Activated naive CD8-positive, alpha-beta T cell (primary cell): ENCODE results near the gene SNAPC4.
"Not testable (repeated sequence)": the region's sequence is repeated elsewhere in the genome, so short reads cannot be mapped to it uniquely, and the experiment has no call there.

Source experiments
- H3K27ac Mint-ChIP-seq: one replicate; pipeline ENCODE4 v1.8.0; 2021; ENCODE audit warnings: mixed read lengths
- H3K27me3 Mint-ChIP-seq: one replicate; pipeline ENCODE4 v1.8.0; 2021; ENCODE audit warnings: mixed read lengths
- H3K36me3 Mint-ChIP-seq: one replicate; pipeline ENCODE4 v1.8.0; 2021; ENCODE audit warnings: mixed read lengths
- H3K4me1 Mint-ChIP-seq: one replicate; pipeline ENCODE4 v1.8.0; 2021; ENCODE audit warnings: low read depth, mixed read lengths
- H3K4me3 Mint-ChIP-seq: one replicate; pipeline ENCODE4 v1.8.0; 2021; ENCODE audit warnings: mild to moderate bottlenecking, mixed read lengths
- H3K9me3 Mint-ChIP-seq: one replicate; pipeline ENCODE4 v1.8.0; 2021; ENCODE audit warnings: low read depth, mixed read lengths

Gene SNAPC4

GRCh38 chr9:136355616-136356557 is 44.1 kb downstream of the SNAPC4 start:
- Mint-ChIP-seq H3K4me1 (no peaks in the 10 kb centered on the region), H3K27ac (no peak overlapping the region), H3K4me3 (no peak overlapping the region), H3K36me3 (no peaks in the 10 kb centered on the region), H3K9me3 (no peaks in the 10 kb centered on the region), H3K27me3 (no peaks in the 10 kb centered on the region)

GRCh38 chr9:136354592-136355085 is 45.3 kb downstream of the SNAPC4 start:
- no peaks in the 10 kb centered on the region for H3K4me1 Mint-ChIP-seq
- H3K36me3 Mint-ChIP-seq: no peaks in the 10 kb centered on the region
- H3K27ac Mint-ChIP-seq: no peak overlapping the region
- H3K27me3 Mint-ChIP-seq: no peaks in the 10 kb centered on the region
- no peak overlapping the region for H3K4me3 Mint-ChIP-seq
- H3K9me3 Mint-ChIP-seq: no peaks in the 10 kb centered on the region

- no peaks in the 10 kb centered on the region for H3K27me3 Mint-ChIP-seq
- H3K27ac Mint-ChIP-seq: no peak overlapping the region
- no peaks in the 10 kb centered on the region for H3K36me3 Mint-ChIP-seq
- H3K9me3 Mint-ChIP-seq: no peaks in the 10 kb centered on the region
- H3K4me1 Mint-ChIP-seq: no peaks in the 10 kb centered on the region
- H3K4me3 Mint-ChIP-seq: no peak overlapping the region
Measured at GRCh38 chr9:136353757-136354488, 46.0 kb downstream of the SNAPC4 start.

- Mint-ChIP-seq H3K4me3 (no peak overlapping the region), H3K36me3 (no peaks in the 10 kb centered on the region), H3K27me3 (no peaks in the 10 kb centered on the region), H3K9me3 (no peaks in the 10 kb centered on the region), H3K4me1 (no peaks in the 10 kb centered on the region), H3K27ac (no peak overlapping the region)
Measured at GRCh38 chr9:136353088-136353487, 46.9 kb downstream of the SNAPC4 start.

- H3K4me3 Mint-ChIP-seq: no peak overlapping the region
- H3K27me3 Mint-ChIP-seq: no peaks in the 10 kb centered on the region
- H3K27ac Mint-ChIP-seq: no peak overlapping the region
- H3K4me1 Mint-ChIP-seq: no peaks in the 10 kb centered on the region
- no peaks in the 10 kb centered on the region for H3K9me3 Mint-ChIP-seq
- no peaks in the 10 kb centered on the region for H3K36me3 Mint-ChIP-seq
Measured at GRCh38 chr9:136352682-136353081, 47.3 kb downstream of the SNAPC4 start.

GRCh38 chr9:136351868-136352267 is 48.1 kb downstream of the SNAPC4 start:
- H3K36me3 Mint-ChIP-seq, H3K4me1 Mint-ChIP-seq, H3K27ac Mint-ChIP-seq, H3K27me3 Mint-ChIP-seq, H3K9me3 Mint-ChIP-seq, H3K4me3 Mint-ChIP-seq: not testable (repeated sequence)

- no peaks in the 10 kb centered on the region for H3K4me1 Mint-ChIP-seq
- no peak overlapping the region for H3K27ac Mint-ChIP-seq
- H3K9me3 Mint-ChIP-seq: no peaks in the 10 kb centered on the region
- H3K27me3 Mint-ChIP-seq: no peaks in the 10 kb centered on the region
- no peaks in the 10 kb centered on the region for H3K36me3 Mint-ChIP-seq
- no peak overlapping the region for H3K4me3 Mint-ChIP-seq
Measured at GRCh38 chr9:136351252-136351800, 48.6 kb downstream of the SNAPC4 start.
